ENCODE data around the gene ABCA3. TPM values are rescaled to one million over a fixed set of nuclear protein-coding genes. Genes with fewer than 3 reads are reported as not detected.

ABCA3 gene
- total RNA-seq, 2 donors from 2014 or later, result 3.3 to 3.5 TPM

DNA sequence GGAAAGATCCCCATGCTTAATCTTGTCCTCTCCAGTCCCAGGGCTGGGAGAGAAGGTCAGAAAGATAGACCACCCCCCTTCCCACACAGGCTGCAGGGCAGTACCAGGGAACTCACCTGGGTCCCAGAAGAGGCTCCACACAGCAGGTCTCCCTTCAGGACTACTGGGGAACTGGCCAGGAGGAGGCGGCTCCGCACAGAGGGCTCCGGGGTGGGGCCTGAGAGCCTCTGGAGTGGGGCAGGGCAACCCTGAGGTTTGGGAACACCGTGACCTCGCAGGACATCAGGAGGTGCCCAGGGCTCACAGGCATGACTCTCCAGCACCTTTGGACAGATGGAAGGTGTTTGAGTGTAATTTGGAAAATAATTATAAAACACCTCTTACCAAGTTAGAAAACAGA, 11.0 kb downstream of the ABCA3 start:
- H3K27me3 Mint-ChIP-seq (ENCODE audit: insufficient read depth), result peaks cover 13% of the 10 kb centered on the region
- Histone ChIP-seq H3K27me3 (ENCODE audit: control insufficient read depth, insufficient read depth, low read length, poor library complexity, severe bottlenecking) (no peaks in the 10 kb centered on the region), H3K9me3 (ENCODE audit: control insufficient read depth, low read length) (no peaks in the 10 kb centered on the region), H3K27ac (ENCODE audit: low read depth, low read length) (no peak overlapping the region), H3K4me3 (ENCODE audit: low read length) (no peak overlapping the region), H3K36me3 (ENCODE audit: control insufficient read depth, insufficient read depth, low read length) (no peaks in the 10 kb centered on the region), H3K9ac (ENCODE audit: extremely low read depth, low read length, poor library complexity, severe bottlenecking) (no peak overlapping the region), H3K4me1 (ENCODE audit: control insufficient read depth, insufficient read depth, low read length) (no peaks in the 10 kb centered on the region)
- DNase-seq, result no peak
- no peak overlapping the region for H3K27ac Mint-ChIP-seq
- no peak overlapping the region for H3K4me3 Mint-ChIP-seq
- H3K9me3 Mint-ChIP-seq, result no peaks in the 10 kb centered on the region
- no peak for TF ChIP-seq CTCF (conservative IDR thresholded peaks at IDR 0.05)
- 96 to 100% methylated on average over 2 to 5 of the region's 5 CpGs for WGBS, 2 experiments (ENCODE audit: insufficient coverage in 1 of 2, insufficient read length in 1 of 2)
- no peaks in the 10 kb centered on the region for H3K36me3 Mint-ChIP-seq (ENCODE audit: low read depth)
- H3K4me1 Mint-ChIP-seq, result no peaks in the 10 kb centered on the region

GRCh38 chr16:2328428-2328827, 12.1 kb downstream of the ABCA3 start:
- peaks cover 13% of the 10 kb centered on the region for H3K27me3 Mint-ChIP-seq (ENCODE audit: insufficient read depth)
- no peaks in the 10 kb centered on the region for H3K9me3 Mint-ChIP-seq
- Histone ChIP-seq H3K4me1 (ENCODE audit: control insufficient read depth, insufficient read depth, low read length) (no peaks in the 10 kb centered on the region), H3K9me3 (ENCODE audit: control insufficient read depth, low read length) (no peaks in the 10 kb centered on the region), H3K27me3 (ENCODE audit: control insufficient read depth, insufficient read depth, low read length, poor library complexity, severe bottlenecking) (no peaks in the 10 kb centered on the region), H3K27ac (ENCODE audit: low read depth, low read length) (no peak overlapping the region), H3K36me3 (ENCODE audit: control insufficient read depth, insufficient read depth, low read length) (no peaks in the 10 kb centered on the region), H3K9ac (ENCODE audit: extremely low read depth, low read length, poor library complexity, severe bottlenecking) (no peak overlapping the region), H3K4me3 (ENCODE audit: low read length) (no peak overlapping the region)
- DNase-seq, result no peak
- H3K36me3 Mint-ChIP-seq (ENCODE audit: low read depth), result no peaks in the 10 kb centered on the region
- no peak for TF ChIP-seq CTCF (conservative IDR thresholded peaks at IDR 0.05)
- H3K4me1 Mint-ChIP-seq, result no peaks in the 10 kb centered on the region
- H3K27ac Mint-ChIP-seq, result no peak overlapping the region
- WGBS, 2 experiments (ENCODE audit: insufficient coverage in 1 of 2, insufficient read length in 1 of 2), result 85 to 86% methylated on average over 12 of the region's 12 CpGs
- no peak overlapping the region for H3K4me3 Mint-ChIP-seq

DNA sequence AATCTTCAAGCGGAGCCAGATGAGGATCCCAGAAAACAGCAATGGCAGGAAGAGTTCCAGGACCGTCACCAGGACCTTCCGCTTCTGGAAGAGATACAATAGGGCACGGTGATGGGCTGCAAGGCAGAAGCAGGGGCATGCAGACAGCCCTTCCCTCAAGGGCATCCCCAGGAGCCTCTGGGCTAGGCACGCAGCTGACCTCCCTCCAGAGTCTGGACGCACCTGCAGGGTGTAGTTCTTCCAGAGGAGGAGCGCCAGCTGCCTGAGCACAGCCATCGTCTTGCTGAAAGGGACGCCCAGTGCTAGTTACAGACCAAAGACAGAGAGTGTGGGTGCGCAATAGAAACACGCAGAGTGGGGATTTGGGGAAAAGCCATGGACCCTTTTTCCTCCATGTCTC, 14.3 kb downstream of the ABCA3 start:
- no peaks in the 10 kb centered on the region for H3K36me3 ChIP-seq (ENCODE audit: control insufficient read depth, insufficient read depth, low read length)
- Mint-ChIP-seq H3K4me3 (no peak overlapping the region), H3K27ac (no peak overlapping the region), H3K4me1 (no peaks in the 10 kb centered on the region), H3K36me3 (ENCODE audit: low read depth) (no peaks in the 10 kb centered on the region), H3K9me3 (no peaks in the 10 kb centered on the region), H3K27me3 (ENCODE audit: insufficient read depth) (peaks cover 4% of the 10 kb centered on the region)
- WGBS, 2 experiments (ENCODE audit: insufficient coverage in 1 of 2, insufficient read length in 1 of 2), result 95 to 98% methylated on average over 11 of the region's 11 CpGs
- no peak overlapping the region for H3K4me3 ChIP-seq (ENCODE audit: low read length)
- H3K9ac ChIP-seq (ENCODE audit: extremely low read depth, low read length, poor library complexity, severe bottlenecking), result no peak overlapping the region
- DNase-seq, result no peak
- no peaks in the 10 kb centered on the region for H3K9me3 ChIP-seq (ENCODE audit: control insufficient read depth, low read length)
- no peak overlapping the region for H3K27ac ChIP-seq (ENCODE audit: low read depth, low read length)
- H3K4me1 ChIP-seq (ENCODE audit: control insufficient read depth, insufficient read depth, low read length), result no peaks in the 10 kb centered on the region
- no peaks in the 10 kb centered on the region for H3K27me3 ChIP-seq (ENCODE audit: control insufficient read depth, insufficient read depth, low read length, poor library complexity, severe bottlenecking)
- no peak for TF ChIP-seq CTCF (conservative IDR thresholded peaks at IDR 0.05)
